HUDEP-2 (cell line): ENCODE data around the gene SLC6A7.
A peak's percentile ranks its signal among the peaks of the same experiment; 100 is the strongest.

ENCODE experiments used
- DNase-seq, 76 experiments: peaks; one replicate each; lab custom pipeline; 2025; ENCODE audit not compliant: unreplicated experiment in 76 of 76; lab: John Stamatoyannopoulos, UW

Gene SLC6A7

DNA sequence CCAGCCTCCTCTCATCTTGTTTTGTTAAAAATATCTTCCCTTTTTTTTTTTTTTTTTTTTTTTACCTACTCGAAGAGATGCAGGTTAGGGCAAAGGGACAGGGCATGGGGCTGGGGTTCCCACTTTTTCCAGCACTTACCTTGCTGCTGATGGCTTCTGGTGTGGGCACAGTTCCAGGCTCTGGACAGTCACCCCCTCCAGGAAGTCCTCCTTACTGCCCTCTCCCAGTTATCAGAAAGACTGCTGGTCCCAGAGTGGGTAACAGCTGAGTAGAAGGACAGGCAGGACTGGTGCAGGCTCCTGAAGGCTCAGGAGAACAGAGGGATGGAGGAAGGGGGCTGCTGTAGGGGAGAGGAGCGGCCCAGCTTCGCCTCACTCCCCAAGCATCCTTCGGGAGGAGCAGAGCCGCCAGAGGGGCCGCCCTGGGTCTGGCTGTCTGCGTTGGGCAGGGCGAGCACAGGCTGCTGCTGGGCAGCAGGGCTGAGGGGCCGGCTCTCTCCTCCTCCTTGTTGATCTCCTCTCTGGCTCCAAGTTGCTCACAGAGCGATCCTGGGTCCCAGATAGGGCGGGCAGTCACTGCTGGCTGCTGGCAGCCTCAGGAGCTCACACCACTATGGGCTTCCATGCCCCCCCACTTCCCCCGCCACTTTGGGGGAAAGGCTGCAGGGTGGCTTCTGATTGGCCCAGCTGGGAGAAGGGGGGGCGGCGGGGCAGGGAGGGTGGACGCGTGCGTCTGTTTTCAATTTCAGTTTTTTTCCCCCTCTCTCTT is 34.4 kb upstream of the SLC6A7 start, which contains the start of gene PDGFRB:
TSS of gene PDGFRB (minus strand) at position 588 of the 769 bp plus-strand sequence. CDS start 18,798 bp downstream, outside the sequence.
- no peak for DNase-seq

DNA sequence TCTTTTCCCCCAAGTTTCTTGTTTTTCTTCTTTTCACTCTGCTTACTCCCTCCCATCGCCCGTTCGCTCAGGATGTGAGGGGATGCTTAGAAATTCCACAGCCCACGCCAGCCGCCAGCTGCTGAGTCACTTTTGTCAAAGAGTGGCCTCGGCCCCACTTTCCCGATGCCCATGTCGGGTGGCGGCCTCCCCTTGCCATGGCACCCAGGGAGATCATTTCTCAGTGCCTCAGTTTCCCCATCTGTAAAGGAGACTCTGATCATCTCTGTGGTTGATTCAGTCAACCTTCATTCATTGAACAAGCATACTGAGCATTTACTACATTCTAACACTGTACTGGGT is 33.9 kb upstream of the SLC6A7 start:
- no peak for DNase-seq

DNA sequence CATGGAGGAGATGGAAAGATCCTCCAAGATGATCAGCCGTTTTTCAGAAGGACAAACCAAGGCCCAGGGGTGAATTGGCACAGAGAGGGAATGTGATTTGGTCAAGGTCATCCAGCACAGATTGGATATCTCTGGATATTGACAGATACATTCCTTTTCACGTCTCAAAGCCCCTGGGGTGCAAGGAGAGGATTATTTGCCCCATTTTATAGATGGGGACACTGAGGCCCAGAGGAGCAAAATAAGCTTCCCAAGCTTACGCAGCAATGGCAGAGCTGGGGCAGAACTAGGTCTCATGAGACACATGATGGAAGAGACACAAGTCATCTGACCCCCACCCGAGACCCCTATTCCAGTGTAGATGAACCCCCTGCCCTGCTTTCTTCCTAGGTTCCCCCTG is 33.3 kb upstream of the SLC6A7 start:
- DNase-seq: no peak

DNA sequence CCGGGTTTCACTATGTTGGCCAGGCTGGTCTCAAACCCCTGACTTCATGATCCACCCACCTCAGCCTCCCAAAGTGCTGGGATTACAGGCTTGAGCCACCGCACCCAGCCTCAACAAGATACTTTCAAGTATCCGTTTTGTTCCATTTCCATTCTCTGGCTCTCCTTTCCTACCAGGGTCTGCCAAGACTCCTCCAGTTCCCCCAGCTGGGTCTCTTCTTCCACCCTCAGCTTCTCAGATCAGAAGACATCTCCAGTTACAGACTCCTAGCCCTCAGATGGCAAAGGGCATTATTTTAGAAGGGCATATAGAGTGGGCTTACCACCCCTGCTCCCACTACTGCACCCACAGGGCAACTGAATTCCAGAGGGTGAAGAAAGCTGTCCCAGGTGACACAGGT is 32.7 kb upstream of the SLC6A7 start:
- DNase-seq: no peak

DNA sequence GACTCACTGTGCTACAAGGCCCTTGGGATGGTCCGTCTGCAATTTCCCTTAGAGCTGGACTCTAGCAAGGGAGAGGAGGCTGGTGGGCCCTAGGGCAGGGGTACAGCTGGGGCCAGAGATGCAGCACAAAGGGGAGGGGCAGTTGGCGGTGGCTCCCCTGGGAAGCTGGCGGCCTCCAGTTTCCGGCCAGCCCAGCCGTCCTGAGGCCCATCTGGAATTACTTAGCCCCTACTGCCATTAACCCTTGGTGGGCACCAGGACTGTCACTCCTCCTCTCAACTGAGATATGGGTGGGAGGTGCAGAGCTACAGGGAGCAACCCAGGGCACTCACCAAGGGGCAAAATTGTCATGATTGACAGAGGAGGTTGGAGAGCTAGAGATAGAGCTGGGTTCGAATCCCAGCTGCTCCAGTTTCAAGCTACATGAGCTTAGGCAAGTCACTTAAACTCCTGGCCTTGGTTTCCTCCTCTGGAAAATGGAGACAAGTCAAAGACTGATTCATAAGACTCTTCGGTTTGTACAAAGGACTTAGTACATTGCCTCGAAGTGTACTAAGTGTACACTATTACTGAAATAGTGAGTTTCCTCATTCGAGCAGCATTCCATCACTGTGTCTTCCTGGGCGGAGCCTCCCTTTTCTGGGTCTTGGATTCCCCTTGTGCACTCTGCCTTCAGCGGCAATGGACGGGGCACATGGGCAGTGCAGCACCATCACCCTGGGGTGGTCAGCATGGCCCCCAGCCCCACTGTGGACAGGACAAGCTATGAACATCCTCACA is 31.5 kb upstream of the SLC6A7 start:
- DNase-seq: no peak

DNA sequence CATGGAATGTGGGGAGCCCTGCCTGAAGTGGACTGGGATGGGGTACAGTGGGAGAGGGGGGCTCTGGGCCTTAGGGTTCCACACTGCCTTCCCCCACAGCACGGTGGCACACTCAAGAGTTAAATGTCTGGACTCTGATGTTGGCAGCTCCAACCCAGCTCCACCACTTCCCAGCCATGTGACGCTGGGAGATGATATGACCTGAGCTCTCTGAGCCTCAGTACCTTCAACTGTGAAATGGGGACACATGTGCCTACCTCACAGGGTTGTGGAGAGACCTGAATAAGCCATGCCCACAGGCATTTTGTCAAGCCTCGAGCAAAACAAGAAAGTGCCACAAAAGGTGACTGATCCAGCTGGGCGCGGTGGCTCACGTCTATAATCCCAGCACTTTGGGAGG is 30.8 kb upstream of the SLC6A7 start:
- DNase-seq: no peak

DNA sequence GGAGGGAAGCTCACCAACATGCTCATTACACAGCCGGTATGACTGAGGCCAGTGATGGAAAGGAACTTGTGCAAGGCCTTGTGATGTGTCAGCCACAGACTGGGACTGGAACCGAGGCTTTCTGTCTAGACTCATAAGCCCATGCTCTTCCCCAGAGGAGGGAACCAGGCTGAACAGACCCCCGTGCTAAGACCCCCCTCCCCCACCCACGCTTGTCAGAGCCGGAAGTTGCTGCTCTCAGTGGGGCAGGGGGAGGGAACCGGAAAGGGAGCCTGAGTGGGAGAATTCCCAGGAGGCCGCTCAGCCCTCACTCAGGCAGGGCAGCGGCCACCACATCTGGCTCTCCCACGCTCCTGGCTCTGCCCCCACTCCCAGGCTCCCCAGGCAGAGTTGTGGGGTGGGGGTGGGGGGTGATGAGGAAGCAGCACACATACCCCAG is 30.1 kb upstream of the SLC6A7 start:
- no peak for DNase-seq

DNA sequence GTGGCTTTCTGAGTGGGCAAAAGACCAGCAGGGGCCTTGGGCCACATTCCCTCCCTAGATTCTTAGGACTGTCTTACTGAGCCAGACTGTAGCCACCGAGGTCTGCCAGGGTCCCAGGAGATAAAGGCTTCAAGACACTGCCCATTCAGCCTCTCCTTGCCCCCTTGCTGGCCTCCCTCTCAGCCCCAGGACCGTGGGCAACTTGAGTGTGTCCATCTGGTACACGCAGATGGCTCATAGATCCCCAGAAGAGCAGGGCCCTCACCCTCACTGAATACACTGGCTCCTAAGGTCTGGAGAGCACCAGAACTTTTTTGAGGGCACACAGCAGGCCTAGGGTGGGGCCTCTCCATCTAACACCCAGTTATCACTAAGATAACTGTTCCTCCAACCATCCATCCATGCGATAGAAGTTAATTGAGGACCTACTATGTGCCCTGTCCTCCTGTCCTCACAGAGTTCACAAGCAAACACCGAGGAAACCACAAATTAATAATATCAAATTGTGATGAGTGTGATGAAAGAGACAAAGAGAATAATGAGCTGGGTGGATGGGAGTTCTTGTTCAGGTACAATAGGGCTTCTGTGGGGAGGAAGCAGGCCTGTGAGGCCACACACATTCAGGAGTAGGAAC is 29.3 kb upstream of the SLC6A7 start:
- no peak for DNase-seq

DNA sequence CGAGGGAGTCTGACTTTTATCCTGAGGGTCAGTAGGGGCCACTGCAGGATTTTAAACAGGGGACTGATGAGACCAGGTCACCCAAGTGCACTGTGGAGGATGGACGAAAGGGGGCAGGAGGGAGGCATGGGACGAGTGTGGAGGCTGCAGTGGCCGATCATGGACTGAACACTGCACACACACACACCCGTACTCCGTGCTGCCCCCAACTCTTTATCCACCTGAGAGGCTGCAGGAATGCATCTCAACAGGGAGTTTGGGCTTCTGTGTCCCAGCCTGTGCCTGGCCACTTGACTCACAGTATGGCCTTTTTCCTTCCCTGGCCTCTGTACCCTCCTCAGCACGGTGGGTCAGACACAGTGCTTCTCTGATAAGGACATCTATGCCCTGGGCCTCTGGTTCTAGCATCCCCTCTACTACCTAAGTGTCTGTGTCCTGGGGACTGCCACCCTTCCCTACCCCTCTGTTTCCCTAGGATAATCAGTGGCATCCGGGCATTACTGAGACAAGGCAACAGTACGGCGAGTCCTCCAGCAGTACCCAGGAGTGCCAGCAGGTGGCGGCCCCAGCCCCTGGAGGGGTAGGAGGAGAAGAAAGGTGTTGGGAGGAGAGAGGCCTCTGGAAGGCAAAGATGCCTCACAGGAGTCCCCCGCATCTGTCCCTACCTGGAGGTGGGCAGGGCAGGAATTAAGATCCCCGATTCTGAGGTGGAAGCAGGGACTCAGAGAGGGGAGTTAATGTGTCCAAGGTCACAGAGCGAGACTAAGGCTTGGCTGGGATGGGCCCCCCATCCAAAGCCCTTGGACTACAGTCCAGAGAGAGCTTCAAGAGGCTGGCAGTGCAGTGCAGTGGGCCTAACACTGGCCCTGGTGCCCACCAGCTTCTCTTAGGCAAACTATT is 28.4 kb upstream of the SLC6A7 start:
- DNase-seq: peak in 64 of 76 experiments; percentile 5 to 81 (median 54)

DNA sequence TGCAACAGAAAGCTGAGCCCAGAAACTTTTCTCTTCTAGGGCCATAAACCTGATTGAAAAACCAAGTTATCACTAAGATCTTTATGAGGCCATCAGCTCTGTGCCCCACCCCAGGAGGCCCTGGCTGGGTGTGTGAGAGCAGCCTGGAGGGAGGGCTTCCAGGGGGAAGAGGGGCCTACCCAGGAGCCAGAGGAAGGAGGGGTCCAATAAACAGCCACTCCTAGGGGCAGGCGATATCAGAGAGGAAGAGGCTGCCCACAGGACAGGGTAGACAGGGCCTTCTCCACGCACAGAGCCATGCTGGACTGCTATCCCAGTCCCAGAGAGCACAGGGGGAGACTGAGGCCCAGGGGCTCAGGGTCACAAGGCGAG is 27.7 kb upstream of the SLC6A7 start:
- no peak for DNase-seq

DNA sequence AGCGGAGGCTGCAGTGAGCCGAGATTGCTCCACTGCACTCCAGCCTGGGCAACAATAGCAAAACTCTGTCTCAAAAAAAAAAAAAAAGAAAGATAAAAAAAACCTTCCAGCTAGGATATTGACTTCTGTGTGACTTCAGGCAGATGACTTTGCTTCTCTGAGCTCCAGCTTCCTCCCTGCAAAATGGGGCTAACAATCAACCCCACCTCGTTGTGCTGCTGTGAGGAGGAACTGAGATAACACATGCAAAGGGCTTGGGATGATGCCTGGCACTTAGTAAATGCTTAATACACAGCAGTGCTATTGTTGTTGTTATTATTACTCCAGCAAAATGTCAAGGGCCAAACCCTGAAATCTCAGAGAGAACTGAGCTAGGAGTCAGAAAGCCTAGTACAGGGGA is 26.8 kb upstream of the SLC6A7 start:
- no peak for DNase-seq

DNA sequence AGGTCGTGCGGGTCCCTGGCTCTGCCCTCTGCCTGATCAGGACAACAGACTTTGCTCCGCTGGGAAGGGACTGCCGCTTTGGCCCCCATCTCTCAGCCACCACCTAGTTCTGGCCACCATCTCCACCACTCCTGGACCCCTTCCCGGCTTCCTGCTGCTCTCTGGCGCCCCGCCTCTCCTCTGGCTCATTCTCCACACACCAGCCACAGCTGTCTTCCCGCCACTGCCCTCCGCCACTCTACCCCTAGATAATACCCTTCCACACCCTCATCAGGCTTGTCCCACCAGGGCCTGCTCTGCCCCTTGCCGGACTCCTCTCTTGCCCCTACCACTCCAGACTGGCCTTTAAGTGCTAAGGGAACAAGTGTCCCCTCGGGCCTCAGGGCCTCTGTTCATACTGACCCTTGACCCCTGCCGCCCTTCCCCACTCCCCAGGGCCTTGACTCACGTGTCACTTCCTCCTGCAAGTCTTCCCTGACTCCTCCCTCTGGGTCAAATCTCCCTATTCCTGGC is 26.3 kb upstream of the SLC6A7 start:
- no peak for DNase-seq

DNA sequence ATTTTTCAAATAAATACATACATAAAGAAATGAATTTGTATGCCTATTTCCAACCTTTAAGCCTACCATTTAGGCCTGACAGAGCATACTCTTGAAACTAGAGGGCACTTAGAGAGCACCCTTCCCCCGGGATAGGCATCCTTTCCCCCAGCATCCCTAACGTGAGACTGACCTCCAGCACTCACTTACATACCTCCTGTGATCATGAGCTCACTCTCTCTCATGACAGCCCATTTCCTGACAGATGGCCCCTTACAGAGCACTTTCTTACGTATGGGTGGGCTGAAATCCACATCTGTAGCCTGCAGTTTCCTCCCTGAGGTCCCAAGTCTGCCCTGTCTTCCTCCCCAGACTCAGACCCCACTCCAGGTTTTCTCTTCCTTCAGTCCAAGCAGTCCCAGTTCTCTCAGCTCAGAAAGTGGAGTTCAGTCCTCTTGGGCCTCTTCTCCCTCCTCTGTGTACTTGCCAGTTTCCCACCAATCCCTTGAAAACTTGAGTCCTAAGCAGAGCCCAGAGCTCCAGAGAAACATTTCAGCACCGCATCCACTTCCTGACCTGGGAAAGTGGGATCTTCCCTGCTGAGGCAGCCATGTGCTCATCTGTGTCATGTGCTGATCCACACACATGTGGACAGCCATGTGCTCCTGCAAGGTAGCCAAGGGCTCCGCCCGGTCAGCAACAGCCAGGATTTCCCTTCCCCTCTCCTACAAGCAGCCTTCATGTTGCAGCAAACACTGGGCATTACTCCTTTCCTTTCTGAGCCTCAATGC is 25.5 kb upstream of the SLC6A7 start:
- DNase-seq: no peak

DNA sequence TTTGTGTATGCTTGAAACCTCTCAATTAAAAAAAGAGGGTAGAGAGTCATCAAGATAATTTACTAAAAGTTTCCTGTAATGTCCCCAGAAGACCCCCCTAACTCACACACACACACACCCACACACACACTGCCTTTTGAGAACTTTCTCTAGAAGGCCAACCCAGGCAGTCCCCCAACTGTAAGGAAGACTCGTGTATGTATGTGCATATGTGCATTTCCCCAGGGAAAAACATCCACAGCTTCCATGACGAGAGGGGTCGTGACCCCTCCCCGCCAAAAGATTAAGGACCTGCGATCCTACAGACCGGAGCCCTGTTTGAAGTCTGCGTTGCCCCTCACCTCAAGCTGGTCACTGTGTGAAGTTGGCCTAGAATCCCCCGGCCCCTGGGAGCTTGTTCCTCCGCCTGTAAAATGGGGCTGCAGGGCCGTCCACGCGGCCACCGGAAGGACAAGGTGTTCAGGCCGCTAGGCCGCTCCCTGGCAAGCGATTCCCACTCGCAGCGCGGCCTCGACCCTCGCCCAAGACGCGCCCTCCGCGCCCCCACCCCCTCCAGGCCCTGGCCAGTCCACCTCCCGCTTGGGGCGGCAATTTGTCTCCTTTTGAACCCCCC is 23.7 kb upstream of the SLC6A7 start:
- no peak for DNase-seq

DNA sequence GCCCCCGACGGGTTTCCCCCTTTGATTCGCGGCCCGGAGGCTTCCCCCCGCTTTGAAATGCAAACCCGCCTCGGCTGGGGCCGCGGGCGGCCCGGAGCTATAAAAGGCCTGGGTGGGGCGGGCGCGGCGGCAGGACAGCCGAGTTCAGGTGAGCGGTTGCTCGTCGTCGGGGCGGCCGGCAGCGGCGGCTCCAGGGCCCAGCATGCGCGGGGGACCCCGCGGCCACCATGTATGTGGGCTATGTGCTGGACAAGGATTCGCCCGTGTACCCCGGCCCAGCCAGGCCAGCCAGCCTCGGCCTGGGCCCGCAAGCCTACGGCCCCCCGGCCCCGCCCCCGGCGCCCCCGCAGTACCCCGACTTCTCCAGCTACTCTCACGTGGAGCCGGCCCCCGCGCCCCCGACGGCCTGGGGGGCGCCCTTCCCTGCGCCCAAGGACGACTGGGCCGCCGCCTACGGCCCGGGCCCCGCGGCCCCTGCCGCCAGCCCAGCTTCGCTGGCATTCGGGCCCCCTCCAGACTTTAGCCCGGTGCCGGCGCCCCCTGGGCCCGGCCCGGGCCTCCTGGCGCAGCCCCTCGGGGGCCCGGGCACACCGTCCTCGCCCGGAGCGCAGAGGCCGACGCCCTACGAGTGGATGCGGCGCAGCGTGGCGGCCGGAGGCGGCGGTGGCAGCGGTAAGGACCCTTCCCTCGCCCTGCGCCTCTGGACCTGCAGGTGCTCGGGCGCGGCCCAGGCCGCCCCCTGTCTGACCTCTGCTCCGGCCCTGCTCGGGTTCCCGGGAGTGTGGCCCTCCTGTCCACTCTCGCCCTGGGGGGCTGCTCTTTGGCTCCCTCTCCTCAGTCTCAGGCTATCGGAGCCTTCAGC is 23.0 kb upstream of the SLC6A7 start, which contains the start of gene CDX1:
TSS of gene CDX1 (plus strand) at position 129 of the 862 bp plus-strand sequence. CDS start at position 228, 99 bp downstream.
- DNase-seq: no peak

DNA sequence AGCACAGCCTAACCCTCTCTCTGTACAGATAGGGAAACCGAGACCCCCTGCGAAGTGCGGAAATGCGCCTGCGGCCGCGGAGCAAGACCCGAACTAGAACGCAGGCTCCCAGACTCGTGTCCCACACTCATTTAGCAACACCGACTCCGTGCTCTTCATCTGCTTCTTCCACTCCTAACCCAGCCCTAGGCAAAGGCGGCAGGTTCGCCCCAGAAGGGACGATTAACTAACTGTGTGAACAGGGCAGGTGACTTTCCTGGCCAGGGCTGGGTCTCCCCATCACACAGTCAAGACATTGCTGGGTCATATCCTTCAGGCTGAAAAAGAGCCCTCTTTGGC is 22.4 kb upstream of the SLC6A7 start:
- no peak for DNase-seq

DNA sequence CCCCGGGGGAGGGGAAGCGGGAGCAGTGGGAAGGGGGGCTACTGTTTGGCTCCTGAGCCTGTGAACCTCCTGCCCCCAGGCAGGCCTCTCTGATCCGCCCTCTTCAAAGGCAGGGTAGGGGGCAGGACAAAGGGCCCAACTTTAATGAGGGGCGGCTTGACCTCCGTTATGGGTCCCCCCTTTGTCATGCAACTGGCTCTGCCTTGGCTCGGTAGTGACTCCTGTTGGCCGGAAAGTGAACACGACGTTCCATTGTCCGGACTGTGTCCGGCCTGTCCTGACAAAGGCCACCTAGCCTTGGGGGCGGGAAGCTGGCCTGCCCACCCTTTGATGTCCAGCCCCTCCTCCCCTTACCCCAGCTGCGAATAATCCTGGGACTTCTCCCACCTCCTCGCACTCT is 22.0 kb upstream of the SLC6A7 start:
- no peak for DNase-seq

DNA sequence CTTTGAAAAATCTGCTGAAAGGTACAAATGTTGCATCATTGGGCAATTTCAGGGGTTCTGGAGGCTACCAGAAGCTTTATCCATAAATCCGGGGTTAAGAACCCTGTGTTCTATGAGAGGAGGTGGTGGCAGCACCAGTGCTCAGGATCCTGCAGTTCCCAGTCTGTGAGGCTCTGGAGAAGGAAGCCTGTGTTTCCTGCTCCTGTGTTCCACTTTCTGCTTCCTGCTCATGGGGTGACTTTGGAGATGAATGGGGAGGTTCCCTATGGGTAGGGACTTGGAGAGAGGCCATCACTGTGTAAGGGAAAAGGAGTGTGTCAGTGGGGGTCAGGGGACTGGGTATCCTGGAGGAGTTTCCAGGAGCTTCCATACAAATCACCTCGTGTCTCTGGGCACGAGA is 21.0 kb upstream of the SLC6A7 start:
- no peak for DNase-seq
